RPMI7951 (cell line): ENCODE measurements around the gene RTN4R. TPM values are rescaled to one million over a fixed set of nuclear protein-coding genes. Genes with fewer than 3 reads are reported as not detected.

Experiments
- DNase-seq: peaks from one replicate; pipeline ENCODE4 v3.0.0-alpha.2; 2012; ENCODE audit warnings: low read depth
- total RNA-seq: library from RNA; depleted of rRNA; stranded (reverse); fragments of >200 nt; shearing (Covaris generic); gene quantifications from 2 replicates; pipeline ENCODE4 v1.2.3, GENCODE V29; 2014

Gene RTN4R
- total RNA-seq, 1 experiment from 2014 or later = 0.12 TPM

DNA sequence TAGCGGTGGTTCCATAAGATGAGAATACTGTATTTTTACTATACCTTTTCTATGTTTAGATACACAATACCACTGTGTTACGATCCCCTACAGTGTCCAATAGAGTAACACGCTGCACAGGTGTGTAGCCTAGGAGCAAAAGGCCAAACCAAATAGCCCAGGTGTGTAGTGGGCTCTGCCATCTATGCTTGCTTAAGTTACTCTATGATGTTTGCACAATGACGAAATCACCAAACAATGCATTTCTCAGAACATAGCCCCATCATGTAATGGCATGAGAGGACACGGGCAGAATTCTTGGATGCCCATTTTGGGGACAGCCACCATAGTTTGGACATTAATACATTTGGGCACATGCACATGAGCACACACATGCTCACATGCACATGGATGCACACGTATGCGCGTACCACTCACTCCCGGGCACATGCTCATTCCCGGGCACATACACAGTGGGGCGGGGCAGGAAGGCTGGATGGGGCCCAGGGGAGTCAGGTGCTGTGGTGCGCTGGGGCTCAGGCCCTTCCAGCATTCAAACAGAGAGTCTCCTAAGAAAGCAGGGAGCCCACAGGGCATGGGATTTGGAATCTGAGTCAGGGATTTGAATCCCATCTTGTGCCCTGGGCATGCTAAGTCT is 51.1 kb downstream of the RTN4R start:
- no peak for DNase-seq

GRCh38 chr22:20215742-20216141 is 52.4 kb downstream of the RTN4R start:
- no peak for DNase-seq

GRCh38 chr22:20214853-20215252 is 53.3 kb downstream of the RTN4R start:
- DNase-seq = no peak

DNA sequence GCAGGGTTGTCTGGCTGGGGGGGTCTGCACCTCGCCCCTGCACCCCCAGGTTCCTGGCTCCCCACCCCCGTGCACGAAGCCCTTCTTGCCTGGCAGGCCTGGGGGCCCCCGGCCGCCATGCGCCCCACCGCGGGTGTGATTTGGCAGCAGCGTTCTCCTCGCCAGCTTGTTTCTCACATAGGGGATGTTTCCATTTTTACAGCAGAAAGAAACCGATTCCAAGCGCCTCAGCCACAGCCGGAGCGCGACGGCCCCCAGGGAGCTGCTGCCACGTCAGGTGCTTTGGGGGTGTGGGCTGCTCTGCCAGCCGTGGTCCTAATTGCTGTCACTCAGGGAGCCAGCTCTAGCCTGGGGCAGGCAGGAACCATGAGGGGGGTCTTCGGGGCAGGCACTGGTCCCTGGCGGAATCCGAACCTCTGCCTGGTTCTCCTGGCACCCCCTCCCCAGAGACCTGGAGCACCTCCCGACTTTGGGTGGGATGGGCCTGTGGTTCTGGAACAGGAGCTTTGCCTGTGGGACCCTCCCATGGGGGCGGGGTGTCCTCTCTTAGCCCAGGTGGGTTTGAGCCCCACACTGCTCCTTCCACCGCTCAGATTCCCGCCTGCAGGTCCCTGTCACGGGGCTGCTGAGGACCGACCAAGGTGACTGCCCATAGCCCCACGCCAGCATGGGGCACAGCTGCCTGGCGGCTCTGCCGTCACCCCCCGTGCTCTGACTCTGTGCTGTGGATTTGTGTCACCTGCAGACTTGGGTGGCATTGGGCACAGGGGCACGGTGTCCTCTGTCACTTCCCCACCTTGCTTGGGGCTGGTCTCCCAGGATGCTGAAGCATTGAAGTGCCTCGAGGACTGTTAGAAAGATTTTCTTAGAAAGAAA is 54.0 kb downstream of the RTN4R start:
- no peak for DNase-seq

DNA sequence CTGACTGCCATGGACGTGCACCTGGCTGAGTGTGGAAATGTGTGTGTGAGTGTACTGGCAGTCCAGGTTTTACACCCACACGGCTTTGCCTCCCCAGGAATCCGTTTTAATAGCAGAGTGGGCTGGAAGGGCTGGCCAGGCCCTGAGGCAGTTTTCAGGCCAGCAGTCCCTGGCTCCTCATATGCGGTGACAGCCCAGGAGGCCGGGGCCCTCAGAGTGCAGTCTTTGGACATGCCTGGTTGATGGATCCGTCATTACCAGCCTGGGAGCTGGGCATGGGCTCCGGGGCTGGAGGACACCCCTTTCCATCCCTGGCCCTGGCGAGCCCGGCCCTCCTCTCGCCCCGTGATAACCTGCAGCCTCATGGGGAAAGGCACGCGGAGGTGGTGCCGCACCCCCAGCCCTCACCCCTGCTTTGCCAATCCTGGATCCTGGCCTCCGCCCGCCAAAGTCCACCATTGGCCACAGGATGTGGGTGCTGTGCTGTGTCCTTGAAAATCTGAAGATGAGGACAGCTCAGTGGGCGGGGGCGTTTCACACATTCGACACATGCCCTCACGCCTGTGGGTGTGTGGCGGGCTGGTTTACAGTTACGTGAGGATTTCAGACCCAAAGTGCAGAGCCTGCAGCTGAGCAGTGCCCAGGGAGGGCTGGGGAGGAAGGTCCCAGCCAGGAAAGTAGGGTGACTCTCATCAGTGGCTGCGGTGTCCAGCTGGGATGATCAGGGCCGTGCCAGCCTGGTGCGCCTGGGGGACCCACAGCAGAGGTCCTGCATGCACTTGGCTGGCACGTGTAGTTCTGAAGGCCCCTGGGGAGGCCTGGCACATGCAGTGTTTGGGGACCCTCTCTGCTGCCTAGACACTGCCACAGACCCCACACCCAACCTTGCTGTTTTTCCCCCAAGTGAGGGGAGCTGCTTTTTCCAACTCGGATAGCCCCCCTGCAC is 55.1 kb downstream of the RTN4R start:
- DNase-seq = no peak

DNA sequence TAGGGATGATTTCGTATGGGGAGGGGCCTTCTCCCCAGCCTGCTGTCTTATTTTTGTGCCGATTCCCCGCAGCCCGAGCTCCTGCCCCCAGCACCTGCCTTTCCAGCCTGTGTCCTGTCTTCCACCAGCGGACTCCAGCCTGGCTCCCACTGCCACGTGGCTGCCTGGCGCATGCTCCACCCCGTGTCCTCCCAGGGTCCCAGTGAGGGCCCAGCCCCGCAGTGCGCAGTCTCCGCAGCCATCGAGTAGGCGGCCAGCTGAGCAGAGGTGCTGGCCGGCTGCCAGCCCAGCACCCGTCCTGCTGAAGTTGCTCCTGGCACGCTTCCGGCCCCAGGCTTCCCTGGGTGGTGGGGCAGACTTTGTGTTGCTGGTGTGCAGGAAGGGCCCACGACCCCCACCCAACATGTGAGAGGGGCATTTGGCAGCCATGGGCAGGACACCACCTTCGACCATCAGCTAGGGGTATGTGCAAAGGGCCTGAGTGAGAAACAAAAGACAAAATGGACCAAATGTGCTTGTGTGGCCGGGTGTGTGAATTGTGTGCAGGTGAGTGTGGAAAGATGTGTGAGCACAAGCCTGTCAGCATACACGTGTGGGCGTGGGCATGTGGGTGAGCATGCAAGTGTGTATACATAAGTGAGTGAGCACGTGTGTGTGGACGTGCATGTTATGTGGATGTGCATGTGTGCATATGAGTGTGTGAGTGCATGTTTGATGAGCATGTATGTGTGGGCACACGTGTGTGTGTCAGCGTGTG is 55.9 kb downstream of the RTN4R start:
- peak; percentile 35 for DNase-seq

GRCh38 chr22:20211409-20211996 is 56.6 kb downstream of the RTN4R start:
- DNase-seq = no peak

GRCh38 chr22:20210473-20211059 is 57.6 kb downstream of the RTN4R start:
- DNase-seq = no peak

- DNase-seq = no peak
Observed at GRCh38 chr22:20209761-20210250, 58.3 kb downstream of the RTN4R start.

- no peak for DNase-seq
Observed at GRCh38 chr22:20208713-20209310, 59.3 kb downstream of the RTN4R start.

DNA sequence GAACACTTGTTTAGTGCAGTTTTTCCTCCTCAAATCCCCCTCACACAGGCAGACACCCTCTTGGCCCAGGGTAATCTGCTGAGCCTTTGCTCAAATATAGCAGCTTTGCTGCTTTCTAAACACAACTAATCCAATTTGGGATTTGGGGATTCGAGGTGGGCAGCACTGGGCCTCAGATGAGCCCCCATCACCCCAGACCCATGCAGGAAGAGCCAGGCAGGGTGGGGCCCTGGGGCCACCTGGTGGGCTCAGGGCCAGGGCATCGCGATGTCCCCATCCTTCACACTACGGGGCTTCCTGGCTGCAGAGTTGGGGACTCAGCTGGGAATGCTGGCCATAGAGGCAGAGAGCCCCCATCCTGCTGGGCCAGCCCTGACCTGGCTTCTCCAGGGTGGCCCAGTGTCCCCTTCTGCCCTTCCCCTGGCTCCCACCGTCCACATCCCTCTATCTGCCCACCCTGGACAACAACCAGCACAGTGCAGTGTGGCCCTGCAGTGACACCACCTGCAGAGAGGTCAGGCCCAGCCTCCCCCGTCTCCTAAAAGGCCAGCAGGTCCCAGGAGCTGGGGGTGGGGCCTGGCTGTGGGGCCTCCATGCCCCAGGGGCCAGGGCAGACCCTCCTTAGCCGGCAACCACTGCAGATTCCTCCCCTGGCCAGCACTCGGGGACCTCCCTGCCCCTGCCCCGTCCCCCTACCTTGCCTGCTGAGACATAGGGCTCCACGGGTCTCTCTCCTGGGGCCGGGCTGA is 60.7 kb downstream of the RTN4R start:
- DNase-seq = no peak

GRCh38 chr22:20206709-20207215 is 61.4 kb downstream of the RTN4R start:
- DNase-seq = no peak

DNA sequence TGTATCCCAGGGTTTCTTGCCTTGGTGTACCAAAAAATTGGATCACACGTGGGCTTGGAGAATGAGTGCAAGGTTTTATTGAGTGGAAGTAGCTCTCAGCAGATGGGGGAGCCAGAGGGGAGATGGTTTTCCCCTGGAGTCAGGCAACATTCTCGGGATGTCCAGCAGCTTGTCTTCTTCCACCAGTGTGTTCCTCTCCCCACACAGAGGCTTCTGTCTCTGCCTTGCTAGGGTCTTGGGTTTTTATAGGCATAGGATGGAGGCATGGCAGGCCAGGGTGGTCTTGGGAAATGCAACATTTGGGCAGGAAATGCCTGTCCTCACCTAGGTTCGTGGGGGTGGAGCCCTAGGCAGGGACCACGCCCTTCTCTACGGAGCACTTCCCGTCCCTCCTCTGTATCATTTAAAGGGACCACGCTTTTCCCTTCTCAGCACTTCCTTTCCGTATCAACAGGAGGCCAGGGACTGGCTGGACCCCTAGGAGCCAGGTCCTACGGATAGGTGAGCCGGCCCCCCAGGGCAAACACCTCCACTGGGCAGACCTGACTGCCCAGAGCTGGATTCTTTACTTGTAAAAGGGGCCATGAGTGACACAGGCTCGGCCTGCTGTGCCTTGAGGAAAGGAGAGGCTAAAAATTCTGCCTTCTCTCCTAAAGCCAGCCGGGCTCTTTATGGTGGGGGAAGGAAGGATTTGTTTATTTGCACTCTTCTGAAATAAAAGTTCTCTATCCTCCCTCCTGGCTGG is 62.0 kb downstream of the RTN4R start:
- peak; percentile 48 for DNase-seq

- no peak for DNase-seq
Observed at GRCh38 chr22:20205464-20205963, 62.6 kb downstream of the RTN4R start.

DNA sequence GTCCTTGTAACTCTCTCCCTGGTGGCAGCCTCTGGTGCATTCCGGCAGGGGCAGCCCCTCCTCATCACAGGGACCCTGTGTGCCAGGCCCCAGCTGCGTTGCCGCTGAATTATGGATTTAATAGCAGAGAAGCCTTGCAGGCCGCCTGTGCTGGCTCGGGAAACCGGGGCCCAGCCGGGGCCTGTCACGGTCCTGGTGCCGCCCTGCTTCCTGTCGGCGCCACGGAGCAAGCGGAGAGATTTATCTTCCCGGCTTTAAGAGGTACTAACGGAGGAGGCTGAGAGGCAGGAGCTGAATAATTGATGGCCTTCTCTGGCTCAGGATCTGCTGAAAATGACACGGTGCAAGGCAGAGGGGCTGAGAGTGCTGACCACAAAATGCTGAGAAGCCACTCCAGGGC is 63.3 kb downstream of the RTN4R start:
- DNase-seq = no peak

GRCh38 chr22:20204311-20204710 is 63.8 kb downstream of the RTN4R start:
- no peak for DNase-seq

- peak; percentile 8 for DNase-seq
Observed at GRCh38 chr22:20203552-20204201, 64.4 kb downstream of the RTN4R start.

DNA sequence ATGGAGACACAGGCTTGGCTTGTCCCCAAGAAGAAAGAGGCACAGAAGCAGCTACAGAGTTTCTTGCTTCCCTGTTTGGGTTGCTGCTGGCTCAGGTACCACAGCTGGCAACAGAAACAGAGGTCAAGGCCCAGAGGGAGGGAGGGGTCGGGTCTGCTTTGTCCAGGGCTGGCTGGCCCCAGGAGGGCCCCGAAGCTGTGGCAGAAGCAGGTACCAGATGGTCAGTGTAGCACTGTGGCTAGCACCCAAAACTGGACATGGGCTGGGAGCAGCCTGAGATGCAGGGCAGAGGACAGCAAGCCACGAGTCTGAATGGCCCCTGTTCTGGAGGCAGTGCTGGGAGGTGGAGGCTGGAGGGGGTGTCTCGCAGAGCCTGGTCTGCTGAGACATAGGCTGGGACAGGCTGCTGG is 65.0 kb downstream of the RTN4R start:
- no peak for DNase-seq
